ENCODE data around the gene SAA2. TPM values are rescaled to one million over a fixed set of nuclear protein-coding genes. Genes with fewer than 3 reads are reported as not detected.
"Not testable (repeated sequence)": the region's sequence is repeated elsewhere in the genome, so short reads cannot be mapped to it uniquely, and the experiment has no call there.

Gene SAA2
- total and polyA plus RNA-seq, 2 experiments from 2014 or later = 27.4 to 111 TPM

DNA sequence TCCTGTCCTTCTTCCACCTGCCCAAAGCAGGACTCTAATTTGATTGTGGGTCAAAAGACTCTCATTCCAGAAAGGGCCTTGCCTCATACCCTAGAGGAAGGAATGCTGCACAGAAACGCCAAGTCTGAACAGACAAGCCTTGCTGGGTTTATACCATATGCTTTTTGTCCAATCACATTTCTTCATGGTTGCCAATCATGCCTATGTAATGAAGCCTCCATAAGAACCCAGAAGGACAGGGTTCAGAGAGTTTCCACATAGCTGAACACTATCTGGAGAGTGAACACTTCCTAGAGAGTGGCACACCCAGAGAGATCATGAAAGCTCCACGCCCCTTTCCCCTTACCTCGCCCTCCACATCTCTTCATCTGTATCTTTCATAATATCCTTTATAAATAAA lies 4.8 kb upstream of the SAA2 start:
- Histone ChIP-seq H3K4me1 (ENCODE audit: insufficient read depth) (no peaks in the 10 kb centered on the region), H3K9me2 (replicated peaks; ENCODE audit: insufficient read depth) (no peaks in the 10 kb centered on the region), H3K27ac (no peak overlapping the region), H4K20me1 (ENCODE audit: insufficient read depth, poor library complexity, severe bottlenecking) (no peaks in the 10 kb centered on the region), H3K27me3 (no peaks in the 10 kb centered on the region), H3K4me2 (no peak overlapping the region), H2AFZ (no peak overlapping the region), H3K4me3 (no peak overlapping the region), H3K79me2 (no peaks in the 10 kb centered on the region), H3K36me3 (replicated peaks; ENCODE audit: insufficient read depth, low read depth) (no peaks in the 10 kb centered on the region), H3K9me3 (ENCODE audit: low read depth) (no peaks in the 10 kb centered on the region)
- DNase-seq (ENCODE audit: low spot score) = no peak
- TF ChIP-seq, protein P1, sequence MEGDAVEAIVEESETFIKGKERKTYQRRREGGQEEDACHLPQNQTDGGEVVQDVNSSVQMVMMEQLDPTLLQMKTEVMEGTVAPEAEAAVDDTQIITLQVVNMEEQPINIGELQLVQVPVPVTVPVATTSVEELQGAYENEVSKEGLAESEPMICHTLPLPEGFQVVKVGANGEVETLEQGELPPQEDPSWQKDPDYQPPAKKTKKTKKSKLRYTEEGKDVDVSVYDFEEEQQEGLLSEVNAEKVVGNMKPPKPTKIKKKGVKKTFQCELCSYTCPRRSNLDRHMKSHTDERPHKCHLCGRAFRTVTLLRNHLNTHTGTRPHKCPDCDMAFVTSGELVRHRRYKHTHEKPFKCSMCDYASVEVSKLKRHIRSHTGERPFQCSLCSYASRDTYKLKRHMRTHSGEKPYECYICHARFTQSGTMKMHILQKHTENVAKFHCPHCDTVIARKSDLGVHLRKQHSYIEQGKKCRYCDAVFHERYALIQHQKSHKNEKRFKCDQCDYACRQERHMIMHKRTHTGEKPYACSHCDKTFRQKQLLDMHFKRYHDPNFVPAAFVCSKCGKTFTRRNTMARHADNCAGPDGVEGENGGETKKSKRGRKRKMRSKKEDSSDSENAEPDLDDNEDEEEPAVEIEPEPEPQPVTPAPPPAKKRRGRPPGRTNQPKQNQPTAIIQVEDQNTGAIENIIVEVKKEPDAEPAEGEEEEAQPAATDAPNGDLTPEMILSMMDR (IDR thresholded peaks at IDR 0.05; ENCODE audit: poor library complexity) = no peak
- no peak for TF ChIP-seq EZH2 (IDR thresholded peaks at IDR 0.05; ENCODE audit: borderline replicate concordance)
- TF ChIP-seq EZH2phosphoT487 (IDR thresholded peaks at IDR 0.05; ENCODE audit: low read depth, severe bottlenecking, unreplicated experiment) = no peak
- 95% methylated on average over 3 of the region's 3 CpGs for WGBS (ENCODE audit: low lambda C conversion rate, missing lambda C conversion rate)

DNA sequence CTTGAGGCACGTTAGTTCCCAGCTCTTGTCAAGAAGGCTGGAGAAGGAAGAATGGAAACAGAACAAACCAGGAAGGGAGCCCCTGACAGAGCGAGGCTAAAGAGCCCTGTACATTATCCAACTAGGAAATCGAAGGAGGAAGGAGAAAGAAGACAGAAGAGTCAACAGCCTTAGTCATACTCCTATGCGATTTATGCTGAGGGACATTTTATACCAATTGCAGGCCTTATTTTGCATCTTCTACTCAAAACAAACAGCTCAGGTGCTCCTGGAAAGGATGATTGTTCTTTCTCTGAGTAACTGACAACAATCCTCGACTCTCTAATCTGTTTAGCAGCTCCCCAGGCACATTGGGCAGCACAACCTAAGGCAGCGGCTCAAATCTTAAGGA lies 1.3 kb downstream of the SAA2 start:
- H3K79me2 ChIP-seq; DNase-seq (ENCODE audit: low spot score); H3K9me2 ChIP-seq (replicated peaks; ENCODE audit: insufficient read depth); H4K20me1 ChIP-seq (ENCODE audit: insufficient read depth, poor library complexity, severe bottlenecking); H3K4me1 ChIP-seq (ENCODE audit: insufficient read depth); H3K4me3 ChIP-seq; H2AFZ ChIP-seq; H3K27ac ChIP-seq; H3K9me3 ChIP-seq (ENCODE audit: low read depth); H3K27me3 ChIP-seq; H3K36me3 ChIP-seq (replicated peaks; ENCODE audit: insufficient read depth, low read depth); H3K4me2 ChIP-seq: not testable (repeated sequence)
- 75% methylated on average over 3 of the region's 6 CpGs for WGBS (ENCODE audit: low lambda C conversion rate, missing lambda C conversion rate)

DNA sequence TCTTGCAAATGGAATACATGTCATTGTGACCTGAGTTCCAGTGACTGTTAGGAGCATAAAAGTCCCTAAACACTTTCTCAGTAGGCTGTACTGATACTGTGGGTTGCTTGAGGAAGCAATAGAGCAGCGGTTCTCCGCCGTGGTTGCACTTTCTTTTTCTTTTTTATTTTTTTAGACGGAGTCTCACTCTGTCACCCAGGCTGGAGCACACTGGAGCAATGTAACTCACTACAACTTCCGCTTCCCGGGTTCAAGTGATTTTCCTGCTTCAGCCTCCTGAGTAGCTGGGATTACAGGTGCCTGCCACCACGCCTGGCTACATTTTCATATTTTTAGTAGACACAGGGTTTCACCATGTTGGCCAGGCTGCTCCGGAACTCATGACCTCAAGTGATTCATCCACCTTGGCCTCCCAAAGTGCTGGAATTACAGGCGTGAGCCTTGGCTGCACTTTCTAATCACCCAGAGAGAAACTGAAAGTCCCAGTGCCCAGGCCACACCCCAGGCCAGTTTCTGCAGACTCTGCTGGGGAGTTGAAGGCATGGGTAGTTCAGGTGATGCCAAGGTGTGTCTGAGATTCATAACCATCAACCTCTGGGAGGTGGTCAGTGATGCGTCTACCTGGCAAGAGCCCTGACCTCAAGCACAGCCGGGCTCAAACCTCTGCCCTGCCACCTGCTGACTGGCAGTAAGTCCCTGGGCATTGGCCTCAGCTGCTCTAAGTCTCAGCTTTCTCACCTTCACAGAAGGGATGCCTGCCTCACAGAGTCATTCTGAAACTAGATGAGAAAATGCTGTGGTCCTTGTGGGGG lies 1.9 kb downstream of the SAA2 start:
- not testable (repeated sequence) for H3K27ac ChIP-seq

DNA sequence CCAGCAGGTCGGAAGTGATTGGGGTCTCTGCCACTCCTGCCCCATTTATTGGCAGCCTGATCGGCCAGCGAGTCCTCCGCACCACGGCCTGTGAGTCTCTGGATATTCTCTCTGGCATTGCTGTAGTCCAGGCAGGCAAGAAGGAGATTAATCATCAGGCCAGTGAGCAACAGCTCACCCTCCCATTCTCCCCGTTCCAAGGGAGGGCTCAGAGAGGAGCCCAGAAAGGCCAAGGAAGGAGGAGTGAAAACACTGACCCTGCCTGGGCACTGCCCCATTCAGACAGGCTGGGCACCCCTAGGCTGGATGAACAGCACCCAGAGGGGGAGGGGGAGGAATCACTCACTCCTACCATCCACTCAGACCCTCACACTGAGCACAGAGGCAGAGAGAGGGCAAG lies 3.1 kb downstream of the SAA2 start:
- Histone ChIP-seq H4K20me1 (ENCODE audit: insufficient read depth, poor library complexity, severe bottlenecking) (no peaks in the 10 kb centered on the region), H3K4me3 (no peak overlapping the region), H3K79me2 (no peaks in the 10 kb centered on the region), H3K9me2 (replicated peaks; ENCODE audit: insufficient read depth) (no peaks in the 10 kb centered on the region), H3K27me3 (no peaks in the 10 kb centered on the region), H3K4me1 (ENCODE audit: insufficient read depth) (no peaks in the 10 kb centered on the region), H3K4me2 (no peak overlapping the region), H3K27ac (no peak overlapping the region), H3K9me3 (ENCODE audit: low read depth) (no peaks in the 10 kb centered on the region), H3K36me3 (replicated peaks; ENCODE audit: insufficient read depth, low read depth) (no peaks in the 10 kb centered on the region), H2AFZ (no peak overlapping the region)
- TF ChIP-seq EZH2phosphoT487 (IDR thresholded peaks at IDR 0.05; ENCODE audit: low read depth, severe bottlenecking, unreplicated experiment) = no peak
- no peak for TF ChIP-seq EZH2 (IDR thresholded peaks at IDR 0.05; ENCODE audit: borderline replicate concordance)
- TF ChIP-seq, protein P1 (IDR thresholded peaks at IDR 0.05; ENCODE audit: poor library complexity) = no peak
- DNase-seq (ENCODE audit: low spot score) = no peak
- WGBS (ENCODE audit: low lambda C conversion rate, missing lambda C conversion rate) = 61% methylated on average over 6 of the region's 6 CpGs

More for the DNA sequence above, 1.9 kb downstream of the SAA2 start:
- H3K9me3 ChIP-seq (ENCODE audit: low read depth); H3K36me3 ChIP-seq (replicated peaks; ENCODE audit: insufficient read depth, low read depth); H3K79me2 ChIP-seq; H3K9me2 ChIP-seq (replicated peaks; ENCODE audit: insufficient read depth); H4K20me1 ChIP-seq (ENCODE audit: insufficient read depth, poor library complexity, severe bottlenecking); H2AFZ ChIP-seq; H3K4me2 ChIP-seq; H3K4me3 ChIP-seq; H3K4me1 ChIP-seq (ENCODE audit: insufficient read depth); H3K27me3 ChIP-seq; DNase-seq (ENCODE audit: low spot score): not testable (repeated sequence)
- 89% methylated on average over 11 of the region's 11 CpGs for WGBS (ENCODE audit: low lambda C conversion rate, missing lambda C conversion rate)

All from hepatocyte (in vitro differentiated cells).